MCF 10A (cell line): ENCODE data around the gene PELO. TPM values are rescaled to one million over a fixed set of nuclear protein-coding genes. Genes with fewer than 3 reads are reported as not detected.

Experiments used
- BruUV-seq: library from RNA; stranded (reverse); fragments of 400-500 nt; replicated peaks from 2 replicates; lab custom pipeline; 2021; lab: Mats Ljungman, UMichigan
- CTCF ChIA-PET: fragments of 300-600 bp; sonication (Branson Sonifier 250); formaldehyde crosslinking; extraction: SDS; loops from one replicate; lab custom pipeline; 2021; ENCODE audit warnings: antibody characterized with exemption, inconsistent platforms; lab: Yijun Ruan, JAX
- POLR2A ChIA-PET: fragments of 300-600, 350-650 bp; sonication (Branson Sonifier 250); formaldehyde crosslinking; extraction: SDS; loops from one replicate; lab custom pipeline; 2020; ENCODE audit warnings: antibody characterized with exemption, inconsistent platforms; lab: Yijun Ruan, JAX
- DNase-seq: peaks from one replicate; pipeline ENCODE4 v3.0.0-alpha.2; 2018; ENCODE audit not compliant: unreplicated experiment
- H3K27ac Mint-ChIP-seq: one replicate; pipeline ENCODE4 v1.8.0; 2022; ENCODE audit warnings: mild to moderate bottlenecking, low read depth, mixed read lengths; ENCODE audit not compliant: unreplicated experiment
- H3K27me3 Mint-ChIP-seq: one replicate; pipeline ENCODE4 v1.8.0; 2022; ENCODE audit warnings: mixed read lengths; ENCODE audit not compliant: insufficient read depth, unreplicated experiment
- H3K36me3 Mint-ChIP-seq: one replicate; pipeline ENCODE4 v1.8.0; 2022; ENCODE audit warnings: mild to moderate bottlenecking, moderate library complexity, mixed read lengths; ENCODE audit not compliant: insufficient read depth, unreplicated experiment
- H3K4me1 Mint-ChIP-seq: one replicate; pipeline ENCODE4 v1.8.0; 2022; ENCODE audit warnings: mixed read lengths; ENCODE audit not compliant: insufficient read depth, unreplicated experiment
- H3K4me3 Mint-ChIP-seq: one replicate; pipeline ENCODE4 v1.8.0; 2022; ENCODE audit warnings: mild to moderate bottlenecking, moderate library complexity, mixed read lengths; ENCODE audit not compliant: unreplicated experiment
- H3K9me3 Mint-ChIP-seq: one replicate; pipeline ENCODE4 v1.8.0; 2022; ENCODE audit warnings: mixed read lengths; ENCODE audit not compliant: unreplicated experiment
- CTCF ChIP-seq: fragments of 200-600 bp; IDR thresholded peaks from one replicate; pipeline ENCODE4 v1.8.0; 2022; ENCODE audit warnings: antibody characterized with exemption, mild to moderate bottlenecking; ENCODE audit not compliant: unreplicated experiment
- intact Hi-C: fragments of 100-400 bp; cut with micrococcal nuclease; formaldehyde crosslinking; loops from 2 replicates; pipeline ENCODE4 v1.14.1; 2022
- total RNA-seq: library from RNA; stranded (reverse); gene quantifications from 2 replicates; pipeline ENCODE4 v1.2.3, GENCODE V29; 2022

PELO gene
- total RNA-seq, 1 experiment from 2014 or later, result 22.5 TPM

- DNase-seq, result no peak
- H3K27ac Mint-ChIP-seq, result no peak overlapping the region
- peaks cover 19% of the 10 kb centered on the region for H3K27me3 Mint-ChIP-seq
- ChIA-PET POLR2A (interaction anchor here (0.6 to 1.1 kb wide), 2 partner anchors 14 to 779 kb away, joined by 3 read pairs; no protein-coding TSS in a partner anchor), CTCF (interaction anchor here (0.6 to 1.5 kb wide), 6 partner anchors 8 to 136 kb away, joined by 3 to 7 read pairs (median 4); partner anchors contain the start of genes ITGA1 and PELO)
- no peaks in the 10 kb centered on the region for H3K9me3 Mint-ChIP-seq
- no TSS peak for BruUV-seq
- intact Hi-C loops, result no loop called here
- no peak overlapping the region for H3K4me3 Mint-ChIP-seq
- H3K36me3 Mint-ChIP-seq, result no peaks in the 10 kb centered on the region
- H3K4me1 Mint-ChIP-seq, result peaks cover 7% of the 10 kb centered on the region
- no peak for TF ChIP-seq CTCF
These were observed 8.5 kb upstream of the PELO start for GRCh38 chr5:52779213-52779612.

- DNase-seq, result peak; percentile 85
- TF ChIP-seq CTCF, result no peak
- Mint-ChIP-seq H3K27me3 (no peaks in the 10 kb centered on the region), H3K27ac (peak overlapping the region; percentile 85), H3K9me3 (no peaks in the 10 kb centered on the region), H3K36me3 (no peaks in the 10 kb centered on the region), H3K4me3 (no peak overlapping the region), H3K4me1 (peaks cover 22% of the 10 kb centered on the region)
- no TSS peak for BruUV-seq
- ChIA-PET CTCF (interaction anchor here (0.9 to 1.3 kb wide), 2 partner anchors 15 to 18 kb away, joined by 3 read pairs; no protein-coding TSS in a partner anchor), POLR2A (interaction anchor here (0.6 to 1.6 kb wide), 5 partner anchors 10 to 213 kb away, joined by 3 to 14 read pairs (median 4); no protein-coding TSS in a partner anchor)
- intact Hi-C loops, result loop anchor here (10.0 kb wide), 1 partner anchor 201 kb away; the partner anchor contains the start of gene ITGA2
These were observed 4.3 kb upstream of the PELO start for GRCh38 chr5:52783226-52783959.

- CTCF ChIA-PET, result no interaction called here
- peaks cover 28% of the 10 kb centered on the region for H3K4me1 Mint-ChIP-seq
- no peaks in the 10 kb centered on the region for H3K9me3 Mint-ChIP-seq
- no peak overlapping the region for H3K27ac Mint-ChIP-seq
- TF ChIP-seq CTCF, result no peak
- H3K27me3 Mint-ChIP-seq, result no peaks in the 10 kb centered on the region
- BruUV-seq, result no TSS peak
- DNase-seq, result no peak
- POLR2A ChIA-PET, result no interaction called here
- H3K4me3 Mint-ChIP-seq, result no peak overlapping the region
- intact Hi-C loops, result loop anchor here (5.0 to 10.0 kb wide), 2 partner anchors 200 to 313 kb away; partner anchors contain the start of gene ITGA2
- H3K36me3 Mint-ChIP-seq, result no peaks in the 10 kb centered on the region
These were observed 3.0 kb upstream of the PELO start for GRCh38 chr5:52784737-52785136.

GRCh38 chr5:52786391-52786790 lies 1.3 kb upstream of the PELO start:
- ChIA-PET POLR2A (interaction anchor here (2.4 kb wide), 1 partner anchor 14 kb away, joined by 30 read pairs; no protein-coding TSS in a partner anchor), CTCF (interaction anchor here (0.6 to 2.2 kb wide), 13 partner anchors 9 to 160 kb away, joined by 3 to 16 read pairs (median 4); no protein-coding TSS in a partner anchor)
- intact Hi-C loops, result loop anchor here (5.0 to 10.0 kb wide), 2 partner anchors 198 to 311 kb away; partner anchors contain the start of gene ITGA2
- H3K4me1 Mint-ChIP-seq, result peaks cover 28% of the 10 kb centered on the region
- no peaks in the 10 kb centered on the region for H3K36me3 Mint-ChIP-seq
- no peak overlapping the region for H3K4me3 Mint-ChIP-seq
- no peak for TF ChIP-seq CTCF
- no peaks in the 10 kb centered on the region for H3K9me3 Mint-ChIP-seq
- H3K27ac Mint-ChIP-seq, result no peak overlapping the region
- H3K27me3 Mint-ChIP-seq, result no peaks in the 10 kb centered on the region
- no peak for DNase-seq
- BruUV-seq, result no TSS peak
